Left ventricle myocardium inferior (tissue), 1 donor: ENCODE data around the gene MYH9. TPM values are rescaled to one million over a fixed set of nuclear protein-coding genes. Genes with fewer than 3 reads are reported as not detected.

Experiments used
- DNase-seq: peaks from one replicate; pipeline ENCODE4 v3.0.0-alpha.2; 2020
- H3K27ac ChIP-seq: fragments of 200-600 bp; replicated peaks from 2 replicates; pipeline ENCODE4 v1.8.0; 2021
- H3K27me3 ChIP-seq: fragments of 200-600 bp; 2 replicates; pipeline ENCODE4 v1.8.0; 2021; ENCODE audit warnings: low read depth
- H3K36me3 ChIP-seq: fragments of 200-600 bp; 2 replicates; pipeline ENCODE4 v1.8.0; 2021
- H3K4me1 ChIP-seq: fragments of 200-600 bp; 2 replicates; pipeline ENCODE4 v1.8.0; 2021
- H3K4me3 ChIP-seq: fragments of 200-600 bp; 2 replicates; pipeline ENCODE4 v1.8.0; 2021; ENCODE audit warnings: mild to moderate bottlenecking, moderate library complexity
- H3K9me3 ChIP-seq: fragments of 200-600 bp; replicated peaks from 2 replicates; pipeline ENCODE4 v1.8.0; 2021
- CTCF ChIP-seq: fragments of 200-600 bp; IDR thresholded peaks from 2 replicates; pipeline ENCODE4 v1.8.0; 2021; ENCODE audit warnings: antibody characterized with exemption, mild to moderate bottlenecking, borderline replicate concordance
- intact Hi-C: fragments of 100-400 bp; cut with micrococcal nuclease; formaldehyde crosslinking; loops from one replicate; pipeline ENCODE4 v1.11.0; 2022
- microRNA-seq: library from miRNA; unstranded; fragments of <30 nt; microRNA quantifications from one replicate; pipeline ENCODE4 v1.2.0, GENCODE V29; 2020
- total RNA-seq: library from RNA; stranded (reverse); fragmentation: NEBNext Ultra II Directional; extraction: Animal tissue kit (Norgen Biotek cat#: 25700); gene quantifications from one replicate; pipeline ENCODE4 v1.2.1, GENCODE V29; 2021
- donor health status: DM: no; HTN: yes; CAD: no; lungs with severe emphysema.

MYH9 gene
- total RNA-seq, 1 donor from 2014 or later = 150 TPM

GRCh38 chr22:36232715-36233401, 154.9 kb downstream of the MYH9 start:
- H3K27ac ChIP-seq = no peak overlapping the region
- no peaks in the 10 kb centered on the region for H3K27me3 ChIP-seq
- H3K36me3 ChIP-seq = peaks cover 63% of the 10 kb centered on the region
- TF ChIP-seq CTCF = no peak
- H3K4me3 ChIP-seq = no peak overlapping the region
- no peak for DNase-seq
- peaks cover 48% of the 10 kb centered on the region for H3K4me1 ChIP-seq
- H3K9me3 ChIP-seq = no peaks in the 10 kb centered on the region
- intact Hi-C loops = no loop called here

Small RNA genes lying within 50 kb of the gene (microRNA-seq; reads per million reads assigned to microRNA genes)
- not detected for gene MIR6819

Other genes starting within 250 kb of the MYH9 start
- gene APOL3, start 227.2 kb downstream of the MYH9 start, total RNA-seq = 21.3 TPM
- gene APOL4, start 186.2 kb downstream of the MYH9 start, total RNA-seq = 4.7 TPM
- gene APOL2, start 148.4 kb downstream of the MYH9 start, total RNA-seq = 69.6 TPM
- 15.2 TPM for gene APOL1, start 134.8 kb downstream of the MYH9 start, total RNA-seq
- 113 TPM for gene TXN2, start 93.7 kb upstream of the MYH9 start, total RNA-seq
- gene FOXRED2, start 119.1 kb upstream of the MYH9 start, total RNA-seq = 9.8 TPM
- gene EIF3D, start 141.2 kb upstream of the MYH9 start, total RNA-seq = 75.4 TPM